Right ventricle myocardium inferior (tissue), 1 donor: ENCODE results near the gene SLC29A3. TPM values are rescaled to one million over a fixed set of nuclear protein-coding genes. Genes with fewer than 3 reads are reported as not detected.

Source experiments
- total RNA-seq: library from RNA; stranded (reverse); fragmentation: NEBNext Ultra II Directional; extraction: Animal tissue kit (Norgen Biotek cat#: 25700); gene quantifications from one replicate; pipeline ENCODE4 v1.2.1, GENCODE V29; 2021
- donor health status: DM: no; HTN: yes; CAD: no; lungs with severe emphysema.

SLC29A3 gene
- total RNA-seq, 1 donor from 2014 or later: 1.8 TPM

Other genes with a start within 250 kb of the SLC29A3 start
- 13.1 TPM for gene UNC5B, start 106.7 kb upstream of the SLC29A3 start, total RNA-seq
- 4.8 TPM for gene CDH23, start 77.7 kb downstream of the SLC29A3 start, total RNA-seq